ENCODE measurements around the gene WAPL.
"Not testable (repeated sequence)": the region's sequence is repeated elsewhere in the genome, so short reads cannot be mapped to it uniquely, and the experiment has no call there.

Gene WAPL

GRCh38 chr10:86521678-86522509 lies at the start of gene WAPL:
Gene WAPL, minus strand, starts transcription at chr10:86521792. Its CDS starts 3,723 bp downstream, at chr10:86518069.
- peak; percentile 92 for DNase-seq

DNA sequence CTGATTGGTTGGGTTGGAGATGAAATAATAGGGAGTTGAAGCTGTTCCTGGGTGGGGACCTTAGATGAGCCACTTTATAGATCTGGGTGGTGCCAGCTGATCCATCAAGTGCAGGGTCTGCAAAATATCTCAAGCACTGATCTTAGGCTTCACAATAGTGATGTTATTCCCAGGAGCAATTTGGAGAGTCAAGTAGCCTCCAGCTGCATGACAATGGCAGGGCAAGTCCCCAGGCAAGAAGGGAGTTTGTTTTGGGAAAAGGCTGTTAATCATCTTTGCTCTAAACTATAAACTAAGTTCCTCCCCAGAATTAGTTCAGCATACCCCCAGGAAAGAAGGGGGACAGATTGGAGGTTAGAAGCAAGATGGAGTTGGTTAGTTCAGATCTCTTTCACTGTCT lies 47.7 kb upstream of the WAPL start:
- no peak for DNase-seq

GRCh38 chr10:86566518-86566917 lies 44.9 kb upstream of the WAPL start:
- not testable (repeated sequence) for DNase-seq

GRCh38 chr10:86563338-86563737 lies 41.7 kb upstream of the WAPL start:
- DNase-seq, result not testable (repeated sequence)

DNA sequence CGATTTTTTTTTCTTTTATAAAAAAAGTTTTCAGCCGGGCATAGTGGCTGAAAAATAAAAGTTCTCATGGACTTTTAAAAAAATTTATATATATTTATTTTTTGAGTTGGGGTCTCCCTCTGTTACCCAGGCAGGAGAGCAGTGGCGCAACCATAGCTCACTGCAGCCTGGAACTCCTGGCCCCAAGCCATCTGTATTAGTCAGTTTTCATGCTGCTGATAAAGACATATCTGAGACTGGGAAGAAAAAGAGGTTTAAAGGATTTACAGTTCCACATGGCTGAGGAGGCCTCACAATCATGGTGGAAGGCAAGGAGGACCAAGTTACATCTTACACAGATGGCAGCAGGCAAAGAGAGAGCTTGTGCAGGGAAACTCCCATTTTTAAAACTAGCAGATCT lies 37.1 kb upstream of the WAPL start:
- not testable (repeated sequence) for DNase-seq

- DNase-seq, result no peak
These were observed 35.5 kb upstream of the WAPL start for GRCh38 chr10:86556933-86557649.

GRCh38 chr10:86556532-86556931 lies 34.9 kb upstream of the WAPL start:
- no peak for DNase-seq

DNA sequence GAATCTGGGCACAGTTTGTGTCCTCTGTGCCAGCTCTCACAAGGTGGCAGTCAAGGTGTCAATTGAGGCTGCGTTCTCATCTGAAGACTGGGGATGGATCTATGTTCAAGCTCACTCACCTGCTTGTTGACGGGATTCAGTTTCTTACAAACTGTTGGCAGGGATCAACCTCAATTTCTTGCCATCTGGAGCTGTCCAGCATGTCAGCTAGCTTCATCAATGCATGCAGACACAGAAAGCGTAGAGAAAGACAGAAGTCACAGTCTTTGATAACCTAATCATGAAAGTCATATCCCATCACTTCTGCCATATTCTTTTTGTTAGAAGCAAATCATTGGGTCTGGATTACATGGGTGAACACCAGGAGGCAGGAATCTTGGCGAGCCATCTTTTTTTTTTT lies 32.0 kb upstream of the WAPL start:
- DNase-seq, result no peak

- no peak for DNase-seq
These were observed 31.6 kb upstream of the WAPL start for GRCh38 chr10:86553213-86553612.

- DNase-seq, result no peak
These were observed 25.7 kb upstream of the WAPL start for GRCh38 chr10:86547296-86547695.

DNA sequence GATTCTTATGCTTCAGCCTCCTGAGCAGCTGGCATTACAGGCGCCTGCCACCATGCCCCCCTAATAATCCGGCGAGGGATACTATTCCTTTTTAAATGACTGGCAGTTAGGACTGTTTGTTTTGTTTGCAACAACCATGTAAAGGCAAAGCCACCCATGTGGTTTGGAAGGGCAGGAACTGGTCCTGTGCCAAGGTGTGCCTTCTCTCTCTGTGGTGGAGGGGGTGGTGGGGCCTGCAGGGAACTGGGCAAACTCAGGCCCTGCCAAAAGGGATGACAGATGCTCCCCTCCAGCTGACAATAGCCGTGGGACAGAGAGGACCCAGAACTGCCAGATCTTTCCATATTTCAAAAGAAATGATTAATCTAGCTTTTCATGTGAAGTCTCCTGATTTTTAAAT lies 23.5 kb upstream of the WAPL start:
- DNase-seq, result no peak

DNA sequence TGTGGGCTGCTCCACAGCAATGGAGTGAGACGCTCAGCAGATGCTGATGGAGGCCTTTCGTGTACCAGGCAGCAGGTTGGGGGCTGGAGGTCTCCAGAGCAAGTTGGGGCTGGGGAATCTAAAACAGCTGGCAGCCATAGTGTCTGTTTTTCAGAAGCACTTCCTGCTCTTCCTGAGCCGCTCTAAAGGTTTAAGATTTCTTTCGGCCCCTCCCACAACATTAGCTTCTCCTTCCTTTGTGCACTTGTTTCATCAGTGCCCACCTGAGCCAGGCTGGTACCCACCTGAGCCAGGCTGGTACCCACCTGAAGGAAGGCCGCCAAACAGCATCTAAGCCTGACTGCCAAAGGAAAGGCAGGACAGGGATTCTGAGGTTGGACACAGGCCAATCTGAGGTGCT lies 18.4 kb upstream of the WAPL start:
- DNase-seq, result no peak

DNA sequence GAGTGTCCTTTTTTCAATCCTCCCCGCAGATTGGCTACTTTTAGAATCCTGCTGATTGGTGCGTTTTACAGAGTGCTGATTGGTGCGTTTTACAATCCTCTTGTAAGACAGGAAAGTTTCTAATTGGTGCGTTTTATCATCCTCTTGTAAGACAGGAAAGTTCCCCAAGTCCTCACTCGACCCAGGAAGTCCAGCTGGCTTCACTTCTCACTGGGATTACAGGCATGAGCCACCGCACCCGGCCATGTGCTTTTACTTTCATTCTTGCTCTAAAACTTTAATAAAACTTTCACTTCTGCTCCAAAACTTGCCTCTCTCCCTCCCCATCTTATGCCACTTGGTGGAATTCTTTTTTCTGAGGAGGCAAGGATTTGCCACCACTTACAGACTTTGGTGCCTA lies 17.0 kb upstream of the WAPL start:
- no peak for DNase-seq

GRCh38 chr10:86538040-86538439 lies 16.4 kb upstream of the WAPL start:
- not testable (repeated sequence) for DNase-seq

- peak; percentile 47 for DNase-seq
These were observed 14.8 kb upstream of the WAPL start for GRCh38 chr10:86536294-86536861.

DNA sequence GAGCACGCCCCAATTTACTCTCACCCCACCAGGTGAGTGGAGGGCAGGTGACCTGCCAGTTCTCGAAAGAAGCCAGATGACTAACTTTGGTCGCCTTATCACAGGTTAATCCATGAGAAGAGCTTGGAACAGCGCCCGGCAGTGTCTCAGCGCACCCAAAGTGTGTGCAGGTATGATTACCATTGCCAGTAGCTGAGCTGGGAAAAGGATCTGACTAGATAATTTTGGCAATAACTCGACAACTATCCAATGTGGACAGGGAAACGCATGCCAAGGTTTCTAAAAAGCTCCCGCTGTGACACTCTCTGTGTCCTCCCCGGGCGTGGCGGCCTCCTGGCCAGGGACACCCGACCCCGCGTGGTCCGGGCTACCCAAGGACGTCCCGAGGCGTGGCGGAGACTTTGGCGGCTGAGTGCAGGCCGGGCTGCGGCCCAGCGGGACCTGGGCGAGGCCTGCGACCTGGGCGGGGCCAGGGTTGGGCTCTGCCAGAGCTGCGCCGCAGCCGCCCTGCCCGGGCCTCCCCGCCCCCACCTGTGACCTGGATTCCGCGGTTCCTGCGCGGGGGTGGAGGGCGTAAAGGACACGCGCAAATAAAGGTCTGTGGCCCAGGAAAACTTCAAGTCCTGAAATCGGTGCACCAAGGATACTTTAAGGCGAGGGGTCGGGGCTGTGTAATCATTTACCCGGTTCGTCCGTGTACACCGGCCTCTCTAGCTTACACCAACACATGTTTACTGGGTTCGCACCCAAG lies 13.7 kb upstream of the WAPL start:
- DNase-seq, result peak; percentile 30

DNA sequence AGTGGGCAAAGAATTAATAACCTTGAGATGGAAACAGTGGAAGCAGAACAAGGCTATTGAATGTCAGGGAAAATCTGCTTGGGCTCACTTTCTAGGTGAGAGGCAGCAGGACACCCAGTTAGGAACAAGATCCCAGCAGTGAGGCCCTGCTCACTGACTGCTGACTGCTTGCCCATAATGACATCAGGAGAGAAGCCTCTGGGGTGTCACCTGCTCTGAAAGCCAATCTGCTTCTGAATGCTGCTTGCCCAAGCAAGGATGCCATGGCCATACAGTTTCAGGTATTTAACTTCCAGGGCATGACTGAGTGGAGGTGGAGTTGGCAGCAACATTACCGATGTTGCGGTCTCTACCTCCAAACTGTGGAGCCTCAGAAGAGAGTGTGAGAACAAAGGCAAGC lies 11.7 kb upstream of the WAPL start:
- DNase-seq, result no peak

GRCh38 chr10:86528736-86529135 lies 7.1 kb upstream of the WAPL start:
- not testable (repeated sequence) for DNase-seq

DNA sequence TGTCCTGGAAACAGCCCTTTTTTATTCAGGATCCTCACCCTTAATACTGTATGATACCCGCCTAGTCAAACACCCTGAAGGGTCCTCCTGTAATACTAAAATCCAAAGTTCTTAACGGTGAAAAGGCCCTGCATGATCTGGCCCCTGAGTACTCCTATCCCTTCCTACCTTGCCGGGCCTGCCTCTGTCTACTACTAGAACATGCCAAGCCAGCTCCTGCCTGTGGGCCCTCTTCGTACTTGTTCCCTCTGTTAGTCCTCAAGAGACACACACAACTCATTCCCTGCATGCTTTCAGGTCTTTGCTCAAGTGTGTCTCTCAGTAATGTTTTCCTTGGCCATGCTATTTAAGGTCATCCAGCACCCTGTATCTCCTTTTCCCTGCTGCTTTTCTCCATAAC lies 5.0 kb upstream of the WAPL start:
- no peak for DNase-seq

GRCh38 chr10:86525713-86526112 lies 4.1 kb upstream of the WAPL start:
- DNase-seq, result not testable (repeated sequence)

DNA sequence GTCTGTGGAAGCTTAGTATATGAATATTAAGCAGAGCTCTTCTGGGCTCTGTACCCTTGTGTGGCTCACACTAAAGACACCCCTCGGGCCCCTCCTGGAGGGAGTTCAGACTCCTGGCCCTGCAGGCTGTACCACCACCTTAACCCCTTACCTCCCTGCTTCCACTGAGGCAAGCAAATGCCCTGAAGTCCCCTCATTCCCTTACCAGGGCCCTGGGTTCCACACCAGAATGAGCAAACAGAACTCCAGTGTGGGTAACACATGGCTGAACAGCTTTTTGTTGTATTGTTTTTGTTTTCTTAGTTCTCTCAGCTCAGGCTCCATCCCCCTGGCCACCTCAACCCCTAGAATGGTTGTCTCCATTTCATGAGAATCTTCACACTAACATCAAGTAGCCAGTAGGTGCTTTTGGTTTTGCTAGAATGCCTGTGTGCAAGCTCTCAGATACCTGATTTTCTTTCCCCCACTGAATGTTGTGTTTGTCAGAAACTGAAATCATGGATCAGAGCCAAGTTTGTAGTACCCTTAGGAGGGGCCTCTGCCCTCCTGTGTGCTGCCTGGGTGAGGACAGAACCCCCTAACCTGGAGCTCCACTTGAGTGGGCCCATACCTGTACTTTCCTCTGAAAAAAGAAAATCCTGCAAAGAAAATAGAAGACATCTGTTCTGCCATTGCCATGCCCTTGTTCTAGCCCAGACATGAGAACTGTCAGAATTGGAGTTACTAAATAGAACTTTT lies 2.8 kb upstream of the WAPL start:
- no peak for DNase-seq

DNA sequence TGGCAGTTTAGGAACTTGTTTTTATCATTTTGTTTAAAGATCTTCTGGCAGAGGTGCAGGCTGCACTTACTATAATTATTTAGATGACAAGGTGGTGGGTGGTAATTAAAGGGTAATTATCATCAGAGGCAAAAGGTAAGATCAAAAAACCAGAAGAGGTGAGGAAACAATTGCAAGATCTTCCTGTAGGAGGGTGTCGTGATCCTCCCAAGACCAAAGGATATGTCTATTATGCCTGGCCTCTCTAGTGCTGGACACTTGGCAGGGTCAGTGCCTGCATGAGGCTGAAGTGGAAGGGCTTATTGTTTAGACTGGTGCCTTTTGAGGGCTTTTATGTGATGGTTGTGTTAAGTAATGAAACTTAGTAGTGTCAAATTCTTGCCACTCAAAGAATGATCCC lies 1.8 kb upstream of the WAPL start:
- no peak for DNase-seq

GRCh38 chr10:86522510-86522855 lies 891 bp upstream of the WAPL start:
- no peak for DNase-seq
